ENCODE measurements around the gene FGD4. TPM values are rescaled to one million over a fixed set of nuclear protein-coding genes. Genes with fewer than 3 reads are reported as not detected.

Gene FGD4
- total RNA-seq, 6 experiments from 2014 or later = 1.9 to 5.6 (median 4.8) TPM

- H3K4me3 Mint-ChIP-seq = no peak overlapping the region
- no peaks in the 10 kb centered on the region for H3K4me1 Mint-ChIP-seq (ENCODE audit: low read depth)
- H3K27me3 Mint-ChIP-seq (ENCODE audit: insufficient read depth) = peaks cover 6% of the 10 kb centered on the region
- no peaks in the 10 kb centered on the region for H3K9me3 Mint-ChIP-seq
- TF ChIP-seq CTCF (IDR thresholded peaks at IDR 0.05) = no peak
- no peaks in the 10 kb centered on the region for H3K36me3 Mint-ChIP-seq (ENCODE audit: low read depth)
- no peak for DNase-seq
- no peak overlapping the region for H3K27ac Mint-ChIP-seq
These were observed 79.7 kb downstream of the FGD4 start for GRCh38 chr12:32478858-32479725.

GRCh38 chr12:32482226-32482625, 82.9 kb downstream of the FGD4 start:
- no peak for TF ChIP-seq CTCF (IDR thresholded peaks at IDR 0.05)
- H3K9me3 Mint-ChIP-seq = no peaks in the 10 kb centered on the region
- no peak overlapping the region for H3K27ac Mint-ChIP-seq
- no peaks in the 10 kb centered on the region for H3K36me3 Mint-ChIP-seq (ENCODE audit: low read depth)
- no peak overlapping the region for H3K4me3 Mint-ChIP-seq
- no peak for DNase-seq
- H3K4me1 Mint-ChIP-seq (ENCODE audit: low read depth) = no peaks in the 10 kb centered on the region
- no peaks in the 10 kb centered on the region; the same call in none of the 2 replicates for H3K27me3 Mint-ChIP-seq (ENCODE audit: insufficient read depth)

GRCh38 chr12:32483499-32483898, 84.1 kb downstream of the FGD4 start:
- no peaks in the 10 kb centered on the region; the same call in none of the 2 replicates for H3K27me3 Mint-ChIP-seq (ENCODE audit: insufficient read depth)
- H3K9me3 Mint-ChIP-seq = no peaks in the 10 kb centered on the region
- H3K4me3 Mint-ChIP-seq = no peak overlapping the region
- DNase-seq = no peak
- H3K27ac Mint-ChIP-seq = no peak overlapping the region
- no peaks in the 10 kb centered on the region for H3K36me3 Mint-ChIP-seq (ENCODE audit: low read depth)
- H3K4me1 Mint-ChIP-seq (ENCODE audit: low read depth) = no peaks in the 10 kb centered on the region
- TF ChIP-seq CTCF (IDR thresholded peaks at IDR 0.05) = no peak

- H3K4me3 Mint-ChIP-seq = no peak overlapping the region
- H3K27me3 Mint-ChIP-seq (ENCODE audit: insufficient read depth) = peaks cover 1% of the 10 kb centered on the region; the same call in 1 of the 2 replicates
- no peaks in the 10 kb centered on the region for H3K4me1 Mint-ChIP-seq (ENCODE audit: low read depth)
- no peaks in the 10 kb centered on the region for H3K9me3 Mint-ChIP-seq
- H3K27ac Mint-ChIP-seq = no peak overlapping the region
- no peak for TF ChIP-seq CTCF (IDR thresholded peaks at IDR 0.05)
- DNase-seq = no peak
- no peaks in the 10 kb centered on the region for H3K36me3 Mint-ChIP-seq (ENCODE audit: low read depth)
These were observed 84.6 kb downstream of the FGD4 start for GRCh38 chr12:32483993-32484392.

GRCh38 chr12:32486158-32486557, 86.8 kb downstream of the FGD4 start:
- H3K4me1 Mint-ChIP-seq (ENCODE audit: low read depth) = no peaks in the 10 kb centered on the region
- DNase-seq = no peak
- no peaks in the 10 kb centered on the region for H3K9me3 Mint-ChIP-seq
- no peak overlapping the region for H3K27ac Mint-ChIP-seq
- H3K4me3 Mint-ChIP-seq = no peak overlapping the region
- H3K36me3 Mint-ChIP-seq (ENCODE audit: low read depth) = no peaks in the 10 kb centered on the region
- peaks cover 4% of the 10 kb centered on the region; the same call in 1 of the 2 replicates for H3K27me3 Mint-ChIP-seq (ENCODE audit: insufficient read depth)
- TF ChIP-seq CTCF (IDR thresholded peaks at IDR 0.05) = no peak
